Immature natural killer cell (primary cell): ENCODE measurements around the gene LIF. TPM values are rescaled to one million over a fixed set of nuclear protein-coding genes. Genes with fewer than 3 reads are reported as not detected.
"Not testable (repeated sequence)": the region's sequence is repeated elsewhere in the genome, so short reads cannot be mapped to it uniquely, and the experiment has no call there.

ENCODE experiments used
- DNase-seq, 3 donors: peaks; one replicate each; pipeline ENCODE4 v3.0.0; 2022; ENCODE audit warnings: mixed read lengths in 1 of 3
- H3K27ac Mint-ChIP-seq, 6 donors: one replicate each; pipeline ENCODE4 v1.8.0; 2020; ENCODE audit warnings: mixed read lengths in 6 of 6, mild to moderate bottlenecking in 5 of 6, inconsistent platforms in 4 of 6, moderate library complexity in 3 of 6
- H3K27me3 Mint-ChIP-seq, 3 donors: one replicate each; pipeline ENCODE4 v1.8.0; 2020 to 2021; ENCODE audit warnings: low read depth in 3 of 3, mild to moderate bottlenecking in 3 of 3, mixed read lengths in 3 of 3, moderate library complexity in 3 of 3, inconsistent platforms in 1 of 3
- H3K36me3 Mint-ChIP-seq, 3 donors: one replicate each; pipeline ENCODE4 v1.8.0; 2020; ENCODE audit warnings: mixed read lengths in 3 of 3, inconsistent platforms in 2 of 3, mild to moderate bottlenecking in 2 of 3
- H3K4me1 Mint-ChIP-seq, 2 donors: one replicate each; pipeline ENCODE4 v1.8.0; 2020; ENCODE audit warnings: inconsistent platforms in 2 of 2, mild to moderate bottlenecking in 2 of 2, mixed read lengths in 2 of 2, moderate library complexity in 1 of 2
- H3K4me3 Mint-ChIP-seq, 5 donors: one replicate each; pipeline ENCODE4 v1.8.0; 2020; ENCODE audit warnings: mild to moderate bottlenecking in 5 of 5, mixed read lengths in 5 of 5, inconsistent platforms in 3 of 5, moderate library complexity in 3 of 5
- H3K9me3 Mint-ChIP-seq, 6 donors: one replicate each; pipeline ENCODE4 v1.8.0; 2020; ENCODE audit warnings: mild to moderate bottlenecking in 6 of 6, mixed read lengths in 6 of 6, inconsistent platforms in 4 of 6, moderate library complexity in 3 of 6
- polyA plus RNA-seq, 3 donors: library from polyadenylated mRNA; unstranded; fragments of 300-500 nt; fragmentation: Illumina TruSeq; gene quantifications; one replicate each; pipeline ENCODE4 v1.2.3, GENCODE V29; 2021

LIF gene
- polyA plus RNA-seq, 3 donors from 2014 or later = 0.29 to 1.0 TPM; not detected in 1

GRCh38 chr22:30206944-30207343, 39.6 kb downstream of the LIF start:
- Mint-ChIP-seq H3K4me1 (peaks cover 0 to 12% of the 10 kb centered on the region in 2 donors), H3K27me3 (peaks cover 0 to 8% (median 2%) of the 10 kb centered on the region in 3 donors), H3K4me3 (no peak overlapping the region), H3K36me3 (no peaks in the 10 kb centered on the region), H3K9me3 (no peaks in the 10 kb centered on the region), H3K27ac (peak overlapping the region in 1 of 6 donors; percentile 66)
- no peak for DNase-seq

GRCh38 chr22:30205281-30206115, 41.1 kb downstream of the LIF start:
- Mint-ChIP-seq H3K27me3 (peaks cover 0 to 8% (median 2%) of the 10 kb centered on the region in 3 donors), H3K4me1 (no peaks in the 10 kb centered on the region), H3K27ac (peak overlapping the region in 1 of 6 donors; percentile 24), H3K36me3 (no peaks in the 10 kb centered on the region), H3K4me3 (no peak overlapping the region), H3K9me3 (no peaks in the 10 kb centered on the region)
- no peak for DNase-seq

GRCh38 chr22:30204742-30205111, 41.8 kb downstream of the LIF start:
- Mint-ChIP-seq H3K27me3 (peaks cover 0 to 8% (median 2%) of the 10 kb centered on the region in 3 donors), H3K4me1 (no peaks in the 10 kb centered on the region), H3K4me3 (no peak overlapping the region), H3K27ac (peak overlapping the region in 2 of 6 donors; percentile 9 to 60), H3K36me3 (no peaks in the 10 kb centered on the region), H3K9me3 (no peaks in the 10 kb centered on the region)
- DNase-seq = no peak

GRCh38 chr22:30204015-30204741, 42.4 kb downstream of the LIF start:
- H3K4me1 Mint-ChIP-seq = no peaks in the 10 kb centered on the region

GRCh38 chr22:30202531-30203006, 44.0 kb downstream of the LIF start:
- H3K27me3 Mint-ChIP-seq = peaks cover 0 to 2% (median 0%) of the 10 kb centered on the region in 3 donors
- H3K4me1 Mint-ChIP-seq = peaks cover 0 to 9% of the 10 kb centered on the region in 2 donors
- peak overlapping the region in 2 of 6 donors; percentile 51 to 73 for H3K27ac Mint-ChIP-seq
- no peak for DNase-seq
- no peaks in the 10 kb centered on the region for H3K36me3 Mint-ChIP-seq
- no peaks in the 10 kb centered on the region for H3K9me3 Mint-ChIP-seq
- no peak overlapping the region for H3K4me3 Mint-ChIP-seq

More at GRCh38 chr22:30204015-30204741, 42.4 kb downstream of the LIF start:
- DNase-seq = no peak
- Mint-ChIP-seq H3K27me3 (peaks cover 0 to 8% (median 2%) of the 10 kb centered on the region in 3 donors), H3K4me3 (no peak overlapping the region), H3K9me3 (no peaks in the 10 kb centered on the region), H3K36me3 (no peaks in the 10 kb centered on the region), H3K27ac (peak overlapping the region in 3 of 6 donors; percentile 9 to 60 (median 25))

GRCh38 chr22:30201945-30202344, 44.6 kb downstream of the LIF start:
- Mint-ChIP-seq H3K27me3 (peaks cover 0 to 2% (median 0%) of the 10 kb centered on the region in 3 donors), H3K4me3 (no peak overlapping the region), H3K27ac (peak overlapping the region in 1 of 6 donors; percentile 25), H3K4me1 (peaks cover 4 to 15% of the 10 kb centered on the region in 2 donors), H3K9me3 (no peaks in the 10 kb centered on the region), H3K36me3 (no peaks in the 10 kb centered on the region)
- no peak for DNase-seq

GRCh38 chr22:30200905-30201304, 45.7 kb downstream of the LIF start:
- Mint-ChIP-seq H3K4me1 (peaks cover 15 to 26% of the 10 kb centered on the region in 2 donors), H3K27ac (peak overlapping the region in 1 of 6 donors; percentile 66)
- not testable (repeated sequence) for H3K4me3 Mint-ChIP-seq, H3K9me3 Mint-ChIP-seq, DNase-seq, H3K36me3 Mint-ChIP-seq, H3K27me3 Mint-ChIP-seq

- H3K4me3 Mint-ChIP-seq = no peak overlapping the region
- H3K9me3 Mint-ChIP-seq = no peaks in the 10 kb centered on the region
- peak overlapping the region in 3 of 6 donors; percentile 68 to 95 (median 89) for H3K27ac Mint-ChIP-seq
- H3K4me1 Mint-ChIP-seq = peaks cover 28 to 41% of the 10 kb centered on the region in 2 donors
- no peaks in the 10 kb centered on the region for H3K36me3 Mint-ChIP-seq
- no peak for DNase-seq
- peaks cover 1 to 8% (median 2%) of the 10 kb centered on the region in 3 donors for H3K27me3 Mint-ChIP-seq
Measured at GRCh38 chr22:30198921-30199320, 47.6 kb downstream of the LIF start.

GRCh38 chr22:30198152-30198825, 48.3 kb downstream of the LIF start:
- H3K27me3 Mint-ChIP-seq = peaks cover 2 to 8% (median 3%) of the 10 kb centered on the region in 3 donors
- H3K4me1 Mint-ChIP-seq = peaks cover 32 to 47% of the 10 kb centered on the region in 2 donors
- peak overlapping the region in 4 of 6 donors; percentile 8 to 95 (median 78) for H3K27ac Mint-ChIP-seq
- H3K9me3 Mint-ChIP-seq = no peaks in the 10 kb centered on the region
- H3K36me3 Mint-ChIP-seq = no peaks in the 10 kb centered on the region
- no peak for DNase-seq
- H3K4me3 Mint-ChIP-seq = no peak overlapping the region

GRCh38 chr22:30197389-30197788, 49.2 kb downstream of the LIF start:
- Mint-ChIP-seq H3K4me1 (peaks cover 41 to 56% of the 10 kb centered on the region in 2 donors), H3K27ac (peak overlapping the region; percentile 90 to 99 (median 96)), H3K4me3 (peak overlapping the region in 1 of 5 donors; percentile 76), H3K27me3 (peaks cover 2 to 8% (median 4%) of the 10 kb centered on the region in 3 donors), H3K9me3 (no peaks in the 10 kb centered on the region), H3K36me3 (no peaks in the 10 kb centered on the region)
- DNase-seq = no peak

GRCh38 chr22:30196880-30197336, 49.7 kb downstream of the LIF start:
- Mint-ChIP-seq H3K36me3 (no peaks in the 10 kb centered on the region), H3K27me3 (peaks cover 2 to 8% (median 7%) of the 10 kb centered on the region in 3 donors), H3K27ac (peak overlapping the region; percentile 90 to 99 (median 96)), H3K9me3 (no peaks in the 10 kb centered on the region), H3K4me3 (peak overlapping the region; percentile 60 to 76 (median 66)), H3K4me1 (peaks cover 46 to 61% of the 10 kb centered on the region in 2 donors)
- no peak for DNase-seq

- Mint-ChIP-seq H3K4me3 (peak overlapping the region; percentile 60 to 76 (median 66)), H3K27me3 (peaks cover 2 to 8% (median 7%) of the 10 kb centered on the region in 3 donors), H3K36me3 (no peaks in the 10 kb centered on the region), H3K4me1 (peaks cover 47 to 64% of the 10 kb centered on the region in 2 donors), H3K27ac (peak overlapping the region; percentile 90 to 99 (median 96)), H3K9me3 (no peaks in the 10 kb centered on the region)
- peak; percentile 89 to 93 (median 92) for DNase-seq
Measured at GRCh38 chr22:30196141-30196879, 50.2 kb downstream of the LIF start.
